Fibroblast of villous mesenchyme (primary cell): ENCODE data around the gene RPTOR. TPM values are rescaled to one million over a fixed set of nuclear protein-coding genes. Genes with fewer than 3 reads are reported as not detected.

Experiments
- DNase-seq: peaks from one replicate; pipeline ENCODE4 v3.0.0-alpha.2; 2010; ENCODE audit warnings: low read depth
- H3K4me3 ChIP-seq: 2 replicates; pipeline ENCODE4 v1.5.1; 2011; ENCODE audit warnings: low read depth, mild to moderate bottlenecking, low read length
- small RNA-seq: library from RNA; depleted of rRNA; stranded (forward); fragments of <200 nt; gene quantifications from one replicate; pipeline ENCODE3, GENCODE V24; 2012
- total RNA-seq: library from RNA; depleted of rRNA; stranded (reverse); fragments of >200 nt; gene quantifications from 2 replicates; pipeline ENCODE4 v1.2.3, GENCODE V29; 2012
- TF ChIP-seq, protein P1 (sequence below): IDR thresholded peaks from 2 replicates; pipeline ENCODE4 v1.5.1; 2012; ENCODE audit warnings: low read depth, mild to moderate bottlenecking, low read length; ENCODE audit not compliant: insufficient read depth

The RPTOR gene
- total RNA-seq, 1 donor, result 35.8 TPM

DNA sequence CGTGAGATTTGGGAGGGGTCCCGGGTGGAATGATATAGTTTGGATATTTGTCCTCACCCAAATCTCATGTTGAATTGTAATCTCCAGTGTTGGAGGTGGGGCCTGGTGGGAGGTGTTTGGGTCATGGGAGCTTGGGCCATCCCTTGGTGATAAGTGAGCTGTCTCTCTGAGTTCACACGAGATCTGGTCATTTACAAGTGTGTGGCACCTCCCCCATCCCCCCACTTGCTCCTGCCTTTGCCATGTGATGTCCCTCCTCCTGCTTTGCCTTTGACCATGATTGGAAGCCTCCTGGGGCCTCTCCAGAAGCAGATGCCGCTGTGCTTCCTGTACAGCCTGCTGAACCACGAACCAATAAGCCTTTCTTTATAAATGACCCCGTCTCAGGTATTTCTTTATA is 469.0 kb downstream of the RPTOR start:
- no peak for DNase-seq
- H3K4me3 ChIP-seq, result no peak overlapping the region
- TF ChIP-seq, protein P1, sequence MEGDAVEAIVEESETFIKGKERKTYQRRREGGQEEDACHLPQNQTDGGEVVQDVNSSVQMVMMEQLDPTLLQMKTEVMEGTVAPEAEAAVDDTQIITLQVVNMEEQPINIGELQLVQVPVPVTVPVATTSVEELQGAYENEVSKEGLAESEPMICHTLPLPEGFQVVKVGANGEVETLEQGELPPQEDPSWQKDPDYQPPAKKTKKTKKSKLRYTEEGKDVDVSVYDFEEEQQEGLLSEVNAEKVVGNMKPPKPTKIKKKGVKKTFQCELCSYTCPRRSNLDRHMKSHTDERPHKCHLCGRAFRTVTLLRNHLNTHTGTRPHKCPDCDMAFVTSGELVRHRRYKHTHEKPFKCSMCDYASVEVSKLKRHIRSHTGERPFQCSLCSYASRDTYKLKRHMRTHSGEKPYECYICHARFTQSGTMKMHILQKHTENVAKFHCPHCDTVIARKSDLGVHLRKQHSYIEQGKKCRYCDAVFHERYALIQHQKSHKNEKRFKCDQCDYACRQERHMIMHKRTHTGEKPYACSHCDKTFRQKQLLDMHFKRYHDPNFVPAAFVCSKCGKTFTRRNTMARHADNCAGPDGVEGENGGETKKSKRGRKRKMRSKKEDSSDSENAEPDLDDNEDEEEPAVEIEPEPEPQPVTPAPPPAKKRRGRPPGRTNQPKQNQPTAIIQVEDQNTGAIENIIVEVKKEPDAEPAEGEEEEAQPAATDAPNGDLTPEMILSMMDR, result no peak

DNA sequence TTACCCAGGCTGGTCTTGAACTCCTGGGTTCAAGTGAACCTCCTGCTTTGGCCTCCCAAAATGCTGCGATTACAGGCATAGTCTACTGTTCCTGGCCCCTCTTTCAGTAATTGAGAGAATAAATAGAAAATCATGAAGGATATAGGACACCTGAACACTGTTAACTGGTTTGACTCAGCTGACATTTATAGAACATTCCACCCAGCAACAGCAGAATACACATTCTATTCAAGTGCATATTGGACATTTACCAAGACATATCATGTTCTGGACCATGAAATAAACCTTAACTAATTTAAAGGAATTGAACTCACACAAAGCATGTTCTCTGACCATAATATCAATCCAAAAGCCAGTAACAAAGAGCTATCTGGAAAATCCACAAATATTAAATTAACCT is 470.5 kb downstream of the RPTOR start:
- no peak overlapping the region for H3K4me3 ChIP-seq
- TF ChIP-seq, protein P1, result no peak
- DNase-seq, result no peak

Small RNAs within 50 kb of the gene (small RNA-seq; reads per million reads assigned to genes)
- gene AC120024.2 (not detected), gene AC120024.3 (not detected)

Other genes with a start within 250 kb of the RPTOR start
- 13.4 and 20.0 TPM in 2 replicates for gene ENDOV, start 129.7 kb upstream of the RPTOR start, total RNA-seq
- 1.3 and 2.2 TPM in 2 replicates for gene NPTX1, start 68.2 kb upstream of the RPTOR start, total RNA-seq